K562 (cell line): ENCODE results near the gene POMT2. TPM values are rescaled to one million over a fixed set of nuclear protein-coding genes. Genes with fewer than 3 reads are reported as not detected.

Experiments used
- ATAC-seq: fragments of 200-7000 bp; cut with Tn5 transposase; 3 replicates; pipeline ENCODE4 v1.9.1; 2020; ENCODE audit warnings: moderate library complexity
- BruUV-seq: library from RNA; stranded (reverse); fragments of 400-500 nt; replicated peaks from 2 replicates; lab custom pipeline; 2021; lab: Mats Ljungman, UMichigan
- CTCF ChIA-PET: fragments of 300-600 bp; formaldehyde crosslinking; extraction: SDS; loops from one replicate; lab custom pipeline; 2021; ENCODE audit warnings: low intra/inter-chr PET ratio; lab: Yijun Ruan, JAX
- POLR2A ChIA-PET: fragments of 300-600, 350-650 bp; sonication (Branson Sonifier 250); formaldehyde crosslinking; extraction: SDS; loops from one replicate; lab custom pipeline; 2021; ENCODE audit warnings: antibody characterized with exemption, inconsistent platforms; lab: Yijun Ruan, JAX
- DNase-seq, 4 experiments: peaks; one replicate each; pipeline versions ENCODE4 v3.0.0 to v3.0.0-alpha.2; 2011 to 2018; ENCODE audit warnings: low spot score in 3 of 4, mixed read lengths in 3 of 4; ENCODE audit errors: extremely low read depth in 1 of 4
- FAIRE-seq: peaks from 2 replicates; lab custom pipeline; 2011; peaks lifted over from hg19 to GRCh38; lab: Jason Lieb, UNC
- H2AFZ ChIP-seq: 2 replicates; pipeline ENCODE4 v1.6.0; 2011; ENCODE audit warnings: low read depth, low read length, control low read depth, inconsistent platforms
- H3K27ac ChIP-seq: fragments of 200-600 bp; 3 replicates; pipeline ENCODE4 v1.8.0; 2011; ENCODE audit warnings: low read depth, mild to moderate bottlenecking, control low read depth, inconsistent platforms, low read length, moderate library complexity, mixed read lengths; ENCODE audit errors: extremely low read depth
- H3K27me3 ChIP-seq, 2 experiments: fragments of 300-600 bp in 1 of 2; 2 replicates in 1 of 2; 3 replicates in 1 of 2; pipeline versions ENCODE4 v1.6.0 to v1.8.0; 2011; ENCODE audit warnings: inconsistent platforms in 2 of 2, low read length in 2 of 2, mild to moderate bottlenecking in 1 of 2, mixed read lengths in 1 of 2, moderate library complexity in 1 of 2; ENCODE audit not compliant: control insufficient read depth in 2 of 2, insufficient read depth in 2 of 2
- H3K36me3 ChIP-seq: fragments of 300-600 bp; 3 replicates; pipeline ENCODE4 v1.8.0; 2011; ENCODE audit warnings: mild to moderate bottlenecking, low read length, inconsistent platforms; ENCODE audit not compliant: control insufficient read depth, insufficient read depth
- H3K4me1 ChIP-seq, 2 experiments: fragments of 200-600 bp in 1 of 2; replicated peaks in 1 of 2; 2 replicates in 1 of 2; 3 replicates in 1 of 2; pipeline versions ENCODE4 v1.5.1 to v1.8.0; 2011; ENCODE audit warnings: inconsistent platforms in 2 of 2, low read length in 2 of 2, mild to moderate bottlenecking in 1 of 2, mixed read lengths in 1 of 2, moderate library complexity in 1 of 2; ENCODE audit not compliant: control insufficient read depth in 2 of 2, insufficient read depth in 2 of 2
- H3K4me2 ChIP-seq: 2 replicates; pipeline ENCODE4 v1.6.1; 2011; ENCODE audit warnings: low read length, control low read depth, inconsistent platforms, mixed read lengths; ENCODE audit not compliant: insufficient read depth
- H3K4me3 ChIP-seq: fragments of 200-600 bp; sonication (generic), shearing (Covaris generic); 2 replicates; pipeline ENCODE4 v1.5.1; 2016; ENCODE audit warnings: control low read depth, inconsistent platforms
- H3K79me2 ChIP-seq: fragments of 200-600 bp; 3 replicates; pipeline ENCODE4 v1.8.0; 2011; ENCODE audit warnings: low read length, inconsistent platforms; ENCODE audit not compliant: control insufficient read depth, insufficient read depth
- H3K9ac ChIP-seq, 2 experiments: 2 replicates each; pipeline versions ENCODE4 v1.6.0 to v1.6.1; 2011; ENCODE audit warnings: low read depth in 2 of 2, low read length in 2 of 2, control low read depth in 1 of 2, inconsistent platforms in 1 of 2, mild to moderate bottlenecking in 1 of 2, mixed read lengths in 1 of 2; ENCODE audit not compliant: insufficient read depth in 1 of 2
- H3K9me1 ChIP-seq: one replicate; pipeline ENCODE4 v1.6.0; 2011; ENCODE audit warnings: inconsistent platforms, mild to moderate bottlenecking, low read length, moderate library complexity; ENCODE audit not compliant: control insufficient read depth, insufficient read depth
- H3K9me3 ChIP-seq: replicated peaks from 2 replicates; pipeline ENCODE4 v1.5.1; 2011; ENCODE audit warnings: low read depth, low read length, inconsistent platforms; ENCODE audit not compliant: control insufficient read depth, insufficient read depth
- H4K20me1 ChIP-seq: replicated peaks from 2 replicates; pipeline ENCODE4 v1.6.1; 2011; ENCODE audit warnings: low read length, inconsistent platforms, mixed read lengths; ENCODE audit not compliant: control insufficient read depth, insufficient read depth
- C11orf30 ChIP-seq: fragments of 450-650 bp; IDR thresholded peaks from 2 replicates; pipeline ENCODE4 v1.6.1; 2016; ENCODE audit warnings: low read depth, mild to moderate bottlenecking
- HDAC8 ChIP-seq: fragments of 450-650 bp; IDR thresholded peaks from 2 replicates; pipeline ENCODE4 v1.6.1; 2016; ENCODE audit warnings: mild to moderate bottlenecking, missing genetic modification characterization, moderate library complexity, missing compliant biosample characterization
- ILF3 ChIP-seq: fragments of 450-650 bp; IDR thresholded peaks from 2 replicates; pipeline ENCODE4 v1.6.1; 2018; ENCODE audit warnings: antibody characterized with exemption, mild to moderate bottlenecking, moderate library complexity, borderline replicate concordance
- POLR2A ChIP-seq: fragments of 450-650 bp; conservative IDR thresholded peaks from 2 replicates; pipeline ENCODE4 v1.6.1; 2016
- RFX1 ChIP-seq: fragments of 450-650 bp; IDR thresholded peaks from 2 replicates; pipeline ENCODE4 v1.6.1; 2016; ENCODE audit warnings: mild to moderate bottlenecking, moderate library complexity
- SIN3B ChIP-seq: fragments of 450-650 bp; IDR thresholded peaks from 2 replicates; pipeline ENCODE4 v1.6.1; 2017; ENCODE audit warnings: low read depth, mild to moderate bottlenecking, moderate library complexity
- ZNF76 ChIP-seq: fragments of 250-450 bp; sonication (Bioruptor Pico); IDR thresholded peaks from 2 replicates; pipeline ENCODE4 v1.4.0; 2020; ENCODE audit warnings: mild to moderate bottlenecking, moderate library complexity, borderline replicate concordance
- WGBS: fragments of 100-300 bp; shearing (Covaris generic); methylation state at CpG from one replicate; pipeline ENCODE4 v1.1.6; 2016; ENCODE audit warnings: low coverage, mixed read lengths; ENCODE audit not compliant: insufficient coverage; ENCODE audit errors: missing lambda C conversion rate; 5-methylcytosine and 5-hydroxymethylcytosine counted together
- in situ Hi-C: fragments of 300-500 bp; cut with MboI; formaldehyde crosslinking; loops from 4 replicates; pipeline ENCODE4 v1.15.0; 2018; ENCODE audit warnings: inconsistent platforms, mixed read lengths
- intact Hi-C: fragments of 100-400 bp; cut with micrococcal nuclease; formaldehyde crosslinking; loops from 2 replicates; pipeline ENCODE4 v1.14.2; 2022
- polyA plus RNA-seq, 8 experiments: library from polyadenylated mRNA; depleted of rRNA in 4 of 8; stranded (reverse) in 5 of 8; unstranded in 3 of 8; fragments of >200 nt; fragmentation: Nextera tagmentation in 2 of 8; fragmentation: Illumina TruSeq in 1 of 8; extraction: Ambion mirVana in 2 of 8; extraction: Trizol in 1 of 8; gene quantifications; 2 replicates each; pipeline versions ENCODE4 v1.2.1 to v1.2.3, GENCODE V29; 2011 to 2014; ENCODE audit warnings: inconsistent platforms in 1 of 8, missing spikeins in 1 of 8
- total RNA-seq, 7 experiments: library from RNA; depleted of rRNA in 6 of 7; stranded (reverse); fragments of >200 nt in 6 of 7; fragmentation: Illumina TruSeq in 2 of 7; extraction: Trizol in 2 of 7; gene quantifications; 2 replicates each; pipeline versions ENCODE4 v1.2.1 to v1.2.3, GENCODE V29; 2011 to 2021; ENCODE audit warnings: low replicate concordance in 1 of 7

The POMT2 gene
- total and polyA plus RNA-seq, 9 of the 15 experiments (the other 6 are each of a cell fraction or from before 2014, with no cell fraction given): 0.39 to 16.6 (median 7.8) TPM

GRCh38 chr14:77356899-77357298, 36.2 kb upstream of the POMT2 start:
- Histone ChIP-seq H3K9me1 (no peaks in the 10 kb centered on the region), H2AFZ (no peak overlapping the region), H3K27ac (no peak overlapping the region), H3K79me2 (no peaks in the 10 kb centered on the region; the same call in 2 of the 3 replicates), H3K4me1 (no peaks in the 10 kb centered on the region; a peak in 1 of 5 replicates), H3K36me3 (no peaks in the 10 kb centered on the region), H3K9ac (no peak overlapping the region), H3K9me3 (no peaks in the 10 kb centered on the region), H3K27me3 (no peaks in the 10 kb centered on the region), H4K20me1 (no peaks in the 10 kb centered on the region), H3K4me3 (no peak overlapping the region), H3K4me2 (no peak overlapping the region)
- ChIA-PET POLR2A (no interaction called here), CTCF (no interaction called here)
- no TSS peak for BruUV-seq
- WGBS: 74% methylated on average over 4 of the region's 4 CpGs
- intact Hi-C loops: no loop called here
- DNase-seq: no peak
- ATAC-seq: no peak
- in situ Hi-C loops: no loop called here
- FAIRE-seq: no peak
- TF ChIP-seq POLR2A (no peak), ZNF76 (CRISPR knock-in tag) (no peak), RFX1 (peak; percentile 57; the same call in 1 of the 2 replicates), HDAC8 (tag) (no peak), ILF3 (no peak)

DNA sequence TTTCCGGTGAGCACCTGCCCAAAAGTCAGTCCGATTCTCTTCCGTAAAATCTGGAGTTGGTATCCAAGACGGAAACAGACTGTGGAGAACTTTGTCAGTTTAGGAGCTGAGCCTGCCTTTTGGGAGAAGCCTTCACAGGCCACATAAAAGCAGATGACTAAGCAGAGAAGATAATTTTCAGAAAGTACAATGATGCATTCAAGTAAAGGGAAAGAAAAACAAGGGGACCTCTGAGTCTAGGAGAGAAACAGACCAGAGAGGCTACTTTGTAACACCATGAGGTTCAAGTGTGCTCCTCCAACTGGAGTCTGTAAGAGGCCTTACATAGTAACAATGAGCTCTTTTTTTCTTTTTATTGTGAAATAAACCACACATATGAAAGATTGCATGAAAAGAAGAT, 35.1 kb upstream of the POMT2 start:
- Histone ChIP-seq H3K27ac (no peak overlapping the region), H3K4me1 (no peaks in the 10 kb centered on the region; a peak in 1 of 5 replicates), H3K9ac (no peak overlapping the region), H3K9me3 (no peaks in the 10 kb centered on the region), H2AFZ (no peak overlapping the region), H3K4me3 (no peak overlapping the region), H3K79me2 (no peaks in the 10 kb centered on the region; the same call in 2 of the 3 replicates), H3K36me3 (no peaks in the 10 kb centered on the region), H4K20me1 (no peaks in the 10 kb centered on the region), H3K4me2 (no peak overlapping the region), H3K27me3 (no peaks in the 10 kb centered on the region), H3K9me1 (no peaks in the 10 kb centered on the region)
- intact Hi-C loops (no loop called here), in situ Hi-C loops (no loop called here)
- WGBS: 89% methylated on average over 4 of the region's 4 CpGs
- no peak for TF ChIP-seq SIN3B
- peak; percentile 20; the same call in 1 of the 2 replicates for TF ChIP-seq C11orf30
- DNase-seq: no peak
- CTCF ChIA-PET: no interaction called here
- FAIRE-seq: no peak
- no TSS peak for BruUV-seq
- POLR2A ChIA-PET: no interaction called here
- ATAC-seq: no peak
